Measurements from ENCODE around the gene EIF1AD. TPM values are rescaled to one million over a fixed set of nuclear protein-coding genes. Genes with fewer than 3 reads are reported as not detected.
A peak's percentile ranks its signal among the peaks of the same experiment; 100 is the strongest.

EIF1AD gene
- total and polyA plus RNA-seq, 11 donors = 12.9 to 44.0 (median 20.7) TPM

- Histone ChIP-seq H3K36me3 (peaks cover 0 to 6% (median 2%) of the 10 kb centered on the region in 9 donors), H3K9me3 (no peaks in the 10 kb centered on the region), H3K4me1 (peaks cover 0 to 49% (median 21%) of the 10 kb centered on the region in 12 donors), H3K4me3 (peak within 1 kb of the TSS in 9 of 12 donors; percentile 16 to 49 (median 29)), H3K27ac (peak within 1 kb of the TSS in 5 of 12 donors; percentile 17 to 66 (median 32)), H3K27me3 (peaks cover 0 to 20% (median 5%) of the 10 kb centered on the region in 9 donors)
- WGBS, 4 donors = 11 to 38% (median 15%) methylated on average over 11 to 39 of the region's 39 CpGs
- no peak for TF ChIP-seq CTCF (IDR thresholded peaks at IDR 0.05)
- no peak for TF ChIP-seq POLR2A (IDR thresholded peaks at IDR 0.05)
- DNase-seq = no peak
- ATAC-seq = no peak
- intact Hi-C loops (cut with DNase I) = no loop called here
Observed at GRCh38 chr11:66048547-66049323, 46.8 kb upstream of the EIF1AD start, which contains the start of gene GAL3ST3. GAL3ST3 (minus strand) TSS chr11:66049161; CDS start chr11:66045415, 3,746 bp downstream.

- intact Hi-C loops (cut with DNase I) = no loop called here
- peaks cover 0 to 40% (median 13%) of the 10 kb centered on the region in 12 donors for H3K4me1 ChIP-seq
- H3K36me3 ChIP-seq = peaks cover 0 to 3% (median 0%) of the 10 kb centered on the region in 9 donors
- no peaks in the 10 kb centered on the region for H3K9me3 ChIP-seq
- TF ChIP-seq POLR2A (IDR thresholded peaks at IDR 0.05) (no peak), CTCF (IDR thresholded peaks at IDR 0.05) (no peak)
- H3K4me3 ChIP-seq = peak overlapping the region in 1 of 12 donors; percentile 49
- DNase-seq (no peak), ATAC-seq (peak in 2 of 4 donors; percentile 13)
- peak overlapping the region in 7 of 12 donors; percentile 17 to 66 (median 32) for H3K27ac ChIP-seq
- peaks cover 0 to 20% (median 5%) of the 10 kb centered on the region in 9 donors for H3K27me3 ChIP-seq
- 47 to 75% (median 62%) methylated on average over 11 of the region's 11 CpGs for WGBS, 4 donors
Observed at GRCh38 chr11:66047541-66048365, 45.8 kb upstream of the EIF1AD start.

GRCh38 chr11:66046901-66047300 lies 44.9 kb upstream of the EIF1AD start:
- intact Hi-C loops (cut with DNase I) = no loop called here
- Histone ChIP-seq H3K27ac (peak overlapping the region in 3 of 12 donors; percentile 29 to 66 (median 43)), H3K36me3 (no peaks in the 10 kb centered on the region), H3K4me1 (peaks cover 0 to 37% (median 12%) of the 10 kb centered on the region in 12 donors), H3K4me3 (no peak overlapping the region), H3K27me3 (peaks cover 0 to 20% (median 5%) of the 10 kb centered on the region in 9 donors), H3K9me3 (no peaks in the 10 kb centered on the region)
- TF ChIP-seq POLR2A (IDR thresholded peaks at IDR 0.05) (no peak), CTCF (IDR thresholded peaks at IDR 0.05) (no peak)
- DNase-seq (no peak), ATAC-seq (no peak)
- WGBS, 4 donors = 86 to 97% (median 93%) methylated on average over 3 of the region's 3 CpGs
